H1 (cell line): ENCODE measurements around the gene PF4V1. TPM values are rescaled to one million over a fixed set of nuclear protein-coding genes. Genes with fewer than 3 reads are reported as not detected.

Experiments
- CTCF ChIA-PET: fragments of 300-600 bp; sonication (Branson Sonifier 250); formaldehyde crosslinking; loops from one replicate; lab custom pipeline; 2021; ENCODE audit not compliant: partially characterized antibody; lab: Charles Lee
- POLR2A ChIA-PET: fragments of 300-600 bp; sonication (Branson Sonifier 250); formaldehyde crosslinking; loops from one replicate; lab custom pipeline; 2021; ENCODE audit warnings: inconsistent platforms; ENCODE audit not compliant: partially characterized antibody; lab: Charles Lee
- DNase-seq, 2 experiments: peaks; one replicate each; pipeline versions ENCODE4 v3.0.0 to v3.0.0-alpha.2; 2010 to 2022; ENCODE audit warnings: low spot score in 2 of 2, low read depth in 1 of 2, mixed read lengths in 1 of 2
- FAIRE-seq: peaks from 2 replicates; lab custom pipeline; 2011; peaks lifted over from hg19 to GRCh38; lab: Jason Lieb, UNC
- H2AFZ ChIP-seq: 2 replicates; pipeline ENCODE4 v1.8.1; 2012; ENCODE audit warnings: low read length, inconsistent platforms
- H2AK5ac ChIP-seq: 2 replicates; pipeline ENCODE4 v1.6.1; 2013; ENCODE audit warnings: low read depth, low read length
- H2BK120ac ChIP-seq: replicated peaks from 2 replicates; pipeline ENCODE3; 2013; ENCODE audit warnings: low read depth, low read length, inconsistent platforms
- H2BK12ac ChIP-seq: 2 replicates; pipeline ENCODE4 v1.6.1; 2013; ENCODE audit warnings: low read depth, low read length
- H2BK15ac ChIP-seq: 2 replicates; pipeline ENCODE4 v1.6.1; 2013; ENCODE audit warnings: low read length
- H2BK20ac ChIP-seq: 2 replicates; pipeline ENCODE4 v1.6.1; 2013; ENCODE audit warnings: low read length
- H2BK5ac ChIP-seq: 2 replicates; pipeline ENCODE4 v1.6.1; 2013; ENCODE audit warnings: low read depth, low read length
- H3K14ac ChIP-seq: 2 replicates; pipeline ENCODE4 v1.6.1; 2013; ENCODE audit warnings: inconsistent platforms; ENCODE audit not compliant: insufficient read length
- H3K18ac ChIP-seq: 2 replicates; pipeline ENCODE4 v1.6.1; 2013; ENCODE audit warnings: low read length; ENCODE audit errors: extremely low read depth
- H3K23ac ChIP-seq: 2 replicates; pipeline ENCODE4 v1.6.1; 2013; ENCODE audit warnings: inconsistent platforms; ENCODE audit not compliant: insufficient read length
- H3K23me2 ChIP-seq: 2 replicates; pipeline ENCODE4 v1.6.1; 2013; ENCODE audit warnings: low read depth, low read length
- H3K27ac ChIP-seq: 2 replicates; pipeline ENCODE4 v1.6.1; 2011; ENCODE audit warnings: low read depth, low read length, inconsistent platforms
- H3K27me3 ChIP-seq, 4 experiments: replicated peaks in 1 of 4; 1 replicate in 1 of 4; 2 replicates in 3 of 4; pipeline versions ENCODE4 v1.6.1 to v1.8.1; 2011 to 2013; ENCODE audit warnings: low read length in 3 of 4, mild to moderate bottlenecking in 3 of 4, inconsistent platforms in 2 of 4, mixed read lengths in 2 of 4, moderate library complexity in 1 of 4; ENCODE audit not compliant: control insufficient read depth in 3 of 4, insufficient read depth in 3 of 4; ENCODE audit errors: extremely low read depth in 1 of 4
- H3K36me3 ChIP-seq, 4 experiments: 2 replicates each; pipeline versions ENCODE4 v1.6.1 to v1.8.1; 2011 to 2013; ENCODE audit warnings: mild to moderate bottlenecking in 4 of 4, low read length in 3 of 4, moderate library complexity in 2 of 4, control low read depth in 1 of 4, inconsistent platforms in 1 of 4; ENCODE audit not compliant: insufficient read depth in 4 of 4, control insufficient read depth in 2 of 4
- H3K4ac ChIP-seq: replicated peaks from 2 replicates; pipeline ENCODE3; 2013; ENCODE audit warnings: low read length, low read depth, mixed read lengths, inconsistent platforms; ENCODE audit not compliant: insufficient read length
- H3K4me1 ChIP-seq, 4 experiments: replicated peaks in 1 of 4; 1 replicate in 1 of 4; 2 replicates in 3 of 4; pipeline versions ENCODE4 v1.6.1 to v1.8.1; 2011 to 2013; ENCODE audit warnings: low read length in 3 of 4, inconsistent platforms in 2 of 4, mixed read lengths in 1 of 4; ENCODE audit not compliant: insufficient read depth in 4 of 4, control insufficient read depth in 3 of 4
- H3K4me2 ChIP-seq, 2 experiments: 2 replicates each; pipeline versions ENCODE4 v1.6.1 to v1.8.1; 2011 to 2013; ENCODE audit warnings: low read depth in 2 of 2, low read length in 2 of 2, control low read depth in 1 of 2, inconsistent platforms in 1 of 2, mild to moderate bottlenecking in 1 of 2; ENCODE audit not compliant: insufficient read depth in 1 of 2
- H3K4me3 ChIP-seq, 4 experiments: fragments of 200-600, 300-600 bp in 1 of 4; sonication (generic), shearing (Covaris generic), sonication (Bioruptor Twin) in 1 of 4; 2 replicates each; pipeline versions ENCODE4 v1.5.1 to v1.8.1; 2011 to 2016; ENCODE audit warnings: low read length in 4 of 4, low read depth in 3 of 4, control low read depth in 2 of 4, inconsistent platforms in 2 of 4, mild to moderate bottlenecking in 2 of 4, mixed read lengths in 1 of 4, moderate library complexity in 1 of 4; ENCODE audit not compliant: insufficient read depth in 2 of 4; ENCODE audit errors: extremely low read depth in 1 of 4
- H3K56ac ChIP-seq: replicated peaks from 2 replicates; pipeline ENCODE3; 2013; ENCODE audit warnings: low read depth, mild to moderate bottlenecking, mixed read lengths, low read length, inconsistent platforms; ENCODE audit not compliant: insufficient read length
- H3K79me1 ChIP-seq: 2 replicates; pipeline ENCODE4 v1.6.1; 2013; ENCODE audit warnings: low read depth, low read length, control low read depth
- H3K79me2 ChIP-seq, 2 experiments: 2 replicates each; pipeline versions ENCODE4 v1.6.1 to v1.8.1; 2012 to 2013; ENCODE audit warnings: low read length in 2 of 2, mild to moderate bottlenecking in 2 of 2, inconsistent platforms in 1 of 2; ENCODE audit not compliant: insufficient read depth in 2 of 2, control insufficient read depth in 1 of 2
- H3K9ac ChIP-seq, 4 experiments: replicated peaks in 1 of 4; 1 replicate in 1 of 4; 2 replicates in 3 of 4; pipeline versions ENCODE4 v1.6.1 to v1.8.1; 2011 to 2013; ENCODE audit warnings: low read depth in 3 of 4, low read length in 3 of 4, control low read depth in 2 of 4, mild to moderate bottlenecking in 2 of 4, moderate library complexity in 2 of 4, inconsistent platforms in 1 of 4; ENCODE audit errors: extremely low read depth in 1 of 4
- H3K9me3 ChIP-seq, 2 experiments: 2 replicates each; pipeline versions ENCODE4 v1.6.1 to v1.8.1; 2012 to 2013; ENCODE audit warnings: mild to moderate bottlenecking in 2 of 2, moderate library complexity in 2 of 2, control low read depth in 1 of 2, inconsistent platforms in 1 of 2, low read depth in 1 of 2, low read length in 1 of 2, mixed read lengths in 1 of 2; ENCODE audit not compliant: insufficient read depth in 2 of 2
- H4K20me1 ChIP-seq, 2 experiments: replicated peaks in 1 of 2; 2 replicates each; pipeline versions ENCODE3 to v1.8.1; 2011 to 2013; ENCODE audit warnings: inconsistent platforms in 2 of 2, low read length in 2 of 2, mild to moderate bottlenecking in 1 of 2; ENCODE audit not compliant: insufficient read depth in 2 of 2, control insufficient read depth in 1 of 2
- H4K5ac ChIP-seq: 2 replicates; pipeline ENCODE4 v1.6.1; 2013; ENCODE audit warnings: low read length, low read depth, mixed read lengths, inconsistent platforms; ENCODE audit not compliant: insufficient read length
- H4K8ac ChIP-seq: 2 replicates; pipeline ENCODE4 v1.8.0; 2013; ENCODE audit warnings: mild to moderate bottlenecking, moderate library complexity, low read length, inconsistent platforms; ENCODE audit not compliant: insufficient read depth; ENCODE audit errors: extremely low read depth
- H4K91ac ChIP-seq: replicated peaks from 2 replicates; pipeline ENCODE3; 2013; ENCODE audit warnings: low read length, mixed read lengths, inconsistent platforms; ENCODE audit not compliant: insufficient read length
- ASH2L ChIP-seq: fragments of 200-600, 300-600 bp; sonication (generic); IDR thresholded peaks from one replicate; pipeline ENCODE4 v1.7.1; 2017; ENCODE audit warnings: low read length
- CHD2 ChIP-seq: IDR thresholded peaks from 2 replicates; pipeline ENCODE4 v1.6.1; 2012; ENCODE audit warnings: low read length, improper control_type of control experiment
- FOSL1 ChIP-seq: IDR thresholded peaks from 2 replicates; pipeline ENCODE4 v1.6.1; 2011; ENCODE audit warnings: mild to moderate bottlenecking, low read depth, low read length, moderate library complexity; ENCODE audit not compliant: insufficient read depth
- GTF2F1 ChIP-seq: IDR thresholded peaks from 2 replicates; pipeline ENCODE4 v1.6.1; 2012; ENCODE audit warnings: low read depth, low read length, improper control_type of control experiment, borderline replicate concordance
- HDAC2 ChIP-seq, 2 experiments: fragments of 300-600 bp in 1 of 2; sonication (generic) in 1 of 2; IDR thresholded peaks; 2 replicates each; pipeline ENCODE4 v1.6.1; 2011 to 2012; ENCODE audit warnings: low read depth in 2 of 2, low read length in 2 of 2, mild to moderate bottlenecking in 2 of 2, moderate library complexity in 2 of 2, borderline replicate concordance in 1 of 2, inconsistent platforms in 1 of 2
- HDAC6 ChIP-seq: IDR thresholded peaks from one replicate; pipeline ENCODE4 v1.7.1; 2012; ENCODE audit warnings: low read depth, mild to moderate bottlenecking, inconsistent platforms, low read length, moderate library complexity
- RAD21 ChIP-seq, 2 experiments: IDR thresholded peaks in 1 of 2; conservative IDR thresholded peaks in 1 of 2; 2 replicates each; pipeline ENCODE4 v1.6.1; 2011; ENCODE audit warnings: low read depth in 2 of 2, low read length in 2 of 2, improper control_type of control experiment in 1 of 2, inconsistent platforms in 1 of 2, mild to moderate bottlenecking in 1 of 2, moderate library complexity in 1 of 2
- RNF2 ChIP-seq: fragments of 200-900, 300-1000 bp; sonication (generic); IDR thresholded peaks from 2 replicates; pipeline ENCODE4 v1.7.1; 2016; ENCODE audit warnings: borderline replicate concordance, low read depth, mild to moderate bottlenecking, antibody characterized with exemption, low read length; ENCODE audit not compliant: poor library complexity, severe bottlenecking; ENCODE audit errors: missing control alignments
- TAF7 ChIP-seq: optimal IDR thresholded peaks from 2 replicates; pipeline ENCODE3; 2011; ENCODE audit warnings: low read depth, mild to moderate bottlenecking, inconsistent platforms, low read length, moderate library complexity, borderline replicate concordance
- ZNF274 ChIP-seq: IDR thresholded peaks from 2 replicates; pipeline ENCODE4 v1.7.0; 2012; ENCODE audit warnings: low read length, borderline replicate concordance; ENCODE audit errors: extremely low read depth
- WGBS, 2 experiments: shearing (Covaris generic) in 1 of 2; methylation state at CpG; one replicate each; pipeline versions ENCODE4 v1.1.6 to v1.1.7; 2013 to 2015; ENCODE audit warnings: low lambda C conversion rate in 2 of 2, mixed read lengths in 2 of 2, inconsistent platforms in 1 of 2, low coverage in 1 of 2, missing lambda C conversion rate in 1 of 2; ENCODE audit not compliant: insufficient replicate concordance in 2 of 2, insufficient coverage in 1 of 2, insufficient read length in 1 of 2; ENCODE audit errors: extremely low coverage in 1 of 2, missing lambda C conversion rate in 1 of 2; 5-methylcytosine and 5-hydroxymethylcytosine counted together
- polyA plus RNA-seq, 7 experiments: library from polyadenylated mRNA; depleted of rRNA in 3 of 7; stranded (reverse) in 5 of 7; unstranded in 2 of 7; fragments of >200 nt in 5 of 7; fragments of 200-250 nt in 2 of 7; gene quantifications; 1 replicate in 5 of 7; 2 replicates in 1 of 7; 4 replicates in 1 of 7; pipeline versions ENCODE4 v1.2.1 to v1.2.3, GENCODE V29; 2011 to 2013; ENCODE audit warnings: missing spikeins in 2 of 7, mixed read lengths in 2 of 7
- total RNA-seq: library from RNA; stranded (reverse); fragmentation: NEBNext Ultra II Directional; extraction: Animal tissue kit (Norgen Biotek cat#: 25700); gene quantifications from 2 replicates; pipeline ENCODE4 v1.2.1, GENCODE V29; 2021
- TF ChIP-seq, protein P1 (sequence below): IDR thresholded peaks from 2 replicates; pipeline ENCODE4 v1.6.1; 2011; ENCODE audit warnings: low read length, improper control_type of control experiment

Gene PF4V1
- total and polyA plus RNA-seq, 2 of the 8 experiments (the other 6 are each of a cell fraction or from before 2014, with no cell fraction given): not detected

DNA sequence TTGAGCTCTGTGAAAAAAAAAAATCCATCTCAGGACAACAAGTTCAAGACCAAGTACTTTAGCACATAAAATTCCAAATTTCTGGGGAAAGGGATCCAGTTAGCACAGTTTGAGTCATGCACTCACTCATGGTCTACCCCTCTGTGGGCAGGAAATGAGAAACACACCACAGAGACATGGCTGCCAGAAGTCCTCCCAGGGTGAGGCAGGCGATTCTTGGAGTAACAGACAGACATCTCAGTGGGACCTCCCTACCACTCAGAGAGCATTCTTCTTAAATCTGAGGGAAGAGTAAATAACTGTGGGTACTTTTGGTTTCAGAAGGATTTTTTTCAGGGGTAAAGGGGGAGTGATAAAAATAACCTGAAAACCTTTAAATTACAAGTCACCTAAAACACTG lies 30.2 kb downstream of the PF4V1 start:
- Histone ChIP-seq H3K4me2 (no peak overlapping the region), H2BK120ac (no peak overlapping the region), H3K4me1 (no peaks in the 10 kb centered on the region), H3K18ac (no peak overlapping the region), H3K27me3 (no peaks in the 10 kb centered on the region), H3K23me2 (no peaks in the 10 kb centered on the region), H3K9ac (no peak overlapping the region), H2AK5ac (no peak overlapping the region), H3K79me2 (no peaks in the 10 kb centered on the region), H2BK5ac (no peak overlapping the region), H4K5ac (no peak overlapping the region), H2BK20ac (no peak overlapping the region), H3K4ac (no peak overlapping the region), H3K4me3 (no peak overlapping the region), H4K20me1 (no peaks in the 10 kb centered on the region), H4K91ac (no peak overlapping the region), H3K27ac (no peak overlapping the region), H3K56ac (no peak overlapping the region), H3K14ac (no peak overlapping the region), H4K8ac (no peak overlapping the region), H2BK12ac (no peak overlapping the region), H2AFZ (no peak overlapping the region), H3K23ac (no peak overlapping the region), H2BK15ac (no peak overlapping the region), H3K79me1 (no peaks in the 10 kb centered on the region), H3K9me3 (no peaks in the 10 kb centered on the region), H3K36me3 (no peaks in the 10 kb centered on the region)
- CTCF ChIA-PET: interaction anchor here (1.4 kb wide), 1 partner anchor 154 kb away, joined by 6 read pairs; no protein-coding TSS in a partner anchor
- TF ChIP-seq HDAC2 (IDR thresholded peaks at IDR 0.05; ENCODE audit: borderline replicate concordance in 1 of 2, low read depth in 2 of 2, low read length in 2 of 2) (no peak), TAF7 (no peak), CHD2 (no peak), ZNF274 (no peak), GTF2F1 (no peak), HDAC6 (no peak), ASH2L (no peak), RAD21 (IDR thresholded peaks at IDR 0.05 in 1 of 2, conservative IDR thresholded peaks at IDR 0.05 in 1 of 2; ENCODE audit: low read depth in 2 of 2, low read length in 2 of 2) (no peak), RNF2 (no peak), FOSL1 (no peak)
- TF ChIP-seq, protein P1, sequence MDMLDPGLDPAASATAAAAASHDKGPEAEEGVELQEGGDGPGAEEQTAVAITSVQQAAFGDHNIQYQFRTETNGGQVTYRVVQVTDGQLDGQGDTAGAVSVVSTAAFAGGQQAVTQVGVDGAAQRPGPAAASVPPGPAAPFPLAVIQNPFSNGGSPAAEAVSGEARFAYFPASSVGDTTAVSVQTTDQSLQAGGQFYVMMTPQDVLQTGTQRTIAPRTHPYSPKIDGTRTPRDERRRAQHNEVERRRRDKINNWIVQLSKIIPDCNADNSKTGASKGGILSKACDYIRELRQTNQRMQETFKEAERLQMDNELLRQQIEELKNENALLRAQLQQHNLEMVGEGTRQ: no peak
- POLR2A ChIA-PET: no interaction called here
- FAIRE-seq (no peak), DNase-seq (no peak)
- 81% methylated on average over 1 of the region's 1 CpG; no CpG with 5 or more reads in 1 of the 2 experiments for WGBS, 2 experiments
